ENCODE results near the gene PLP1. TPM values are rescaled to one million over a fixed set of nuclear protein-coding genes. Genes with fewer than 3 reads are reported as not detected.

PLP1 gene
- total and polyA plus RNA-seq, 2 experiments from 2014 or later = 36.9 to 66.9 TPM

DNA sequence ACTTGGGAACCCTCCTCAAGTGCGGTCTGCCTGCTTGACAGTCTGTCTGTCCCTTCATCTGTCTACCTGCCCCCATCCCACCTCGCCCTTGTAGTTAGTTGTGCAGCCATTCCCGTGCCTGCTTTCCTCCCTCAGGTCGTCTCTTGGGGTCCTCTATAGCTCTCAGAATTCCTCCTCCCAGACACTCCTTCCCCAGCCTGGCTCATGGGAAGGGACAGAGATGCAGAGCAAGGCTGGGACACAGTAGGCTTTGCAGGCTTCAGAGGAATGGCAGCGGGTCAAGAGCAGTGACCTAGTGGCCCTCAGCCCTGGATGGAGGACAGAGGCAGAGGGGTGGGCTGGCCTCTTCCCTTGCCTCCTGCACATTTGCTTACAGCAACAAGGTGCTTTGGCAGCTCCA is 47.6 kb upstream of the PLP1 start:
- no peak for TF ChIP-seq CTCF (conservative IDR thresholded peaks at IDR 0.05; ENCODE audit: low read depth in 2 of 2)
- TF ChIP-seq JUNB (IDR thresholded peaks at IDR 0.05; ENCODE audit: unreplicated experiment) = no peak
- TF ChIP-seq CREB1 (CRISPR knock-in tag; IDR thresholded peaks at IDR 0.05; ENCODE audit: low read depth) = no peak
- no peak for TF ChIP-seq NANOG (IDR thresholded peaks at IDR 0.05; ENCODE audit: borderline replicate concordance)
- no peak for TF ChIP-seq ETS1 (IDR thresholded peaks at IDR 0.05)
- TF ChIP-seq, protein P1, sequence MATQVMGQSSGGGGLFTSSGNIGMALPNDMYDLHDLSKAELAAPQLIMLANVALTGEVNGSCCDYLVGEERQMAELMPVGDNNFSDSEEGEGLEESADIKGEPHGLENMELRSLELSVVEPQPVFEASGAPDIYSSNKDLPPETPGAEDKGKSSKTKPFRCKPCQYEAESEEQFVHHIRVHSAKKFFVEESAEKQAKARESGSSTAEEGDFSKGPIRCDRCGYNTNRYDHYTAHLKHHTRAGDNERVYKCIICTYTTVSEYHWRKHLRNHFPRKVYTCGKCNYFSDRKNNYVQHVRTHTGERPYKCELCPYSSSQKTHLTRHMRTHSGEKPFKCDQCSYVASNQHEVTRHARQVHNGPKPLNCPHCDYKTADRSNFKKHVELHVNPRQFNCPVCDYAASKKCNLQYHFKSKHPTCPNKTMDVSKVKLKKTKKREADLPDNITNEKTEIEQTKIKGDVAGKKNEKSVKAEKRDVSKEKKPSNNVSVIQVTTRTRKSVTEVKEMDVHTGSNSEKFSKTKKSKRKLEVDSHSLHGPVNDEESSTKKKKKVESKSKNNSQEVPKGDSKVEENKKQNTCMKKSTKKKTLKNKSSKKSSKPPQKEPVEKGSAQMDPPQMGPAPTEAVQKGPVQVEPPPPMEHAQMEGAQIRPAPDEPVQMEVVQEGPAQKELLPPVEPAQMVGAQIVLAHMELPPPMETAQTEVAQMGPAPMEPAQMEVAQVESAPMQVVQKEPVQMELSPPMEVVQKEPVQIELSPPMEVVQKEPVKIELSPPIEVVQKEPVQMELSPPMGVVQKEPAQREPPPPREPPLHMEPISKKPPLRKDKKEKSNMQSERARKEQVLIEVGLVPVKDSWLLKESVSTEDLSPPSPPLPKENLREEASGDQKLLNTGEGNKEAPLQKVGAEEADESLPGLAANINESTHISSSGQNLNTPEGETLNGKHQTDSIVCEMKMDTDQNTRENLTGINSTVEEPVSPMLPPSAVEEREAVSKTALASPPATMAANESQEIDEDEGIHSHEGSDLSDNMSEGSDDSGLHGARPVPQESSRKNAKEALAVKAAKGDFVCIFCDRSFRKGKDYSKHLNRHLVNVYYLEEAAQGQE (IDR thresholded peaks at IDR 0.05; ENCODE audit: unreplicated experiment) = no peak
- TF ChIP-seq ZNF462 (CRISPR knock-in tag; IDR thresholded peaks at IDR 0.05) = no peak
- no peak for TF ChIP-seq POLR2AphosphoS5 (IDR thresholded peaks at IDR 0.05; ENCODE audit: low read depth)
- no peak for TF ChIP-seq EZH2 (IDR thresholded peaks at IDR 0.05; ENCODE audit: low read depth, unreplicated experiment)
- no peak for TF ChIP-seq EZH2phosphoT487 (IDR thresholded peaks at IDR 0.05; ENCODE audit: unreplicated experiment)
- no peak for TF ChIP-seq ZNF114 (CRISPR knock-in tag; IDR thresholded peaks at IDR 0.05)
- TF ChIP-seq ZNF331 (CRISPR knock-in tag; IDR thresholded peaks at IDR 0.05; ENCODE audit: low read depth) = no peak
- TF ChIP-seq STAT1 (IDR thresholded peaks at IDR 0.05; ENCODE audit: unreplicated experiment) = no peak
- Mint-ChIP-seq H3K9me3 (no peaks in the 10 kb centered on the region; the same call in 2 of the 3 replicates), H3K4me1 (peaks cover 52% of the 10 kb centered on the region), H3K27ac (no peak overlapping the region), H3K36me3 (ENCODE audit: low read depth) (no peaks in the 10 kb centered on the region), H3K27me3 (ENCODE audit: insufficient read depth, low read depth, poor library complexity) (peaks cover 2% of the 10 kb centered on the region), H3K4me3 (no peak overlapping the region)
- no peak overlapping the region for H3K4me3 ChIP-seq
- no peak for ATAC-seq
- H3K9me2 ChIP-seq (ENCODE audit: insufficient read depth) = no peaks in the 10 kb centered on the region
- H2AFZ ChIP-seq = peak overlapping the region; percentile 91; the same call in 1 of the 2 replicates
- no peak overlapping the region for H3K27ac ChIP-seq (ENCODE audit: low read depth)
- no peaks in the 10 kb centered on the region for H3F3A ChIP-seq (replicated peaks; ENCODE audit: low read depth)
- no peaks in the 10 kb centered on the region for H4K20me1 ChIP-seq (replicated peaks; ENCODE audit: insufficient read depth)
- no peaks in the 10 kb centered on the region for H3K79me2 ChIP-seq (replicated peaks; ENCODE audit: insufficient read depth)
- H3K36me3 ChIP-seq (ENCODE audit: insufficient read depth) = no peaks in the 10 kb centered on the region
- H3K27me3 ChIP-seq (ENCODE audit: insufficient read depth) = no peaks in the 10 kb centered on the region
- H3K4me2 ChIP-seq = peak overlapping the region; percentile 31; the same call in 1 of the 2 replicates
- H3K4me1 ChIP-seq (ENCODE audit: insufficient read depth) = peaks cover 31% of the 10 kb centered on the region
- DNase-seq (ENCODE audit: low spot score) = no peak
